ENCODE measurements around the gene FCGBP.
"Not testable (repeated sequence)": the region's sequence is repeated elsewhere in the genome, so short reads cannot be mapped to it uniquely, and the experiment has no call there.

The FCGBP gene

GRCh38 chr19:39889872-39890754 is 44.3 kb downstream of the FCGBP start:
- not testable (repeated sequence) for DNase-seq

DNA sequence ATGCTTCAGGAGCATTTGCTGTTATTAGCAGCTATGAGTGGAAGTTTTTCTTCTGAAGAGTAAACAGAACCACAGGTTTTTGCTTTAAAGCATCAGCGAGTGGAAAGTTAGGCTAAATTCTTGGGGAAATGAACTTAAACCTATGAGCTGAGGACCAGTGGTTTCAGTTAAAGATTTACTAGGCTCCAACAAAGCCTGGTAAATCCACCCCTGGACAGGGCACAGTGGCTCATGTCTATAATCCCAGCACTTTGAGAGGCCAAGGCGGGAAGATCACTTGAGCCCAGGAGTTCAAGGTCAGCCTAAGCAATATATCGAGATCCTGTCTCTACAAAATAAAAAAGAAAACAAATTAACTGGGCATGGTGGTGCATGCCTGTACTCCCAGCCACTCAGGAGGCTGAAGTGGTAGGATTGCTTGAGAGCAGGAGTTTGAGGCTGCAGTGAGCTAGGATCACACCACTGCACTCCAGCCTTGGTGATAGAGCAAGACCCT is 46.9 kb downstream of the FCGBP start:
- DNase-seq, result not testable (repeated sequence)

DNA sequence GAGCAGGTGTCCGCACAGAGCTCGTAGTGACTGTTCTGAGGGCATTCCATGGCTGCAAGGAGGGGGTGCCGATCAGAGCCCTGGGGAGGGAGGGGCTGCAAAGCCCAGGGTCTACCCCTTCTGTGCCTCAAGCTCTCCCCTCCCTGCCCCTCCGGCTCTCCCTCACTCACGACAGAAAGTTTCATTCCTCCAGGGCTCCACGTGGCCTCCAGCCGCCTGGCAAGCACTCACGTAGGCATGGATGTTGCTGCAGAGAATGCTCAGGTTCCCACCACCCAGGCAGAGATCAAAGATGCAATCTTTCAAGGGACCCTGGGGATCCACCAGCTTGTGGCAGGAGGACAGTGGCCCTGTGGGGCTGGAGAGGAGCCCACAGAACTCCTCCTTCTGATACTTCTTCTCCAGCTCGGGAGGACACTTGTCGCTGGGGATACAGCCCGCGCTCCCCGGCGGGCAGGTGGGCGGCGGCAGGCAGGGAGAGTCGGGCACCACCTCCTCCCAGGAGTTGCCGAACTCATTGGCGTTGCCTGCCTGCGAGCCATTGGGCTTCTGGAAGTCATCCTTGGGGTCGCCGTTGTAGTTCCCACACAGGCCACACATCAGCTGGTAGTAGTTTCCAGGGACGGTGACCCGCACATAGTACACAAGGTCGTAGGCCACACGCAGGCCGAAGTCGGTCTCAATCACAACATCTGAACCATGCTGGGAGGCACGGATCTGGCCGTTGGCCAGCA is 48.4 kb downstream of the FCGBP start:
- not testable (repeated sequence) for DNase-seq

GRCh38 chr19:39884721-39885120 is 49.7 kb downstream of the FCGBP start:
- DNase-seq, result not testable (repeated sequence)

All from fibroblast of skin of scalp (primary cell).